Measurements from ENCODE around the gene UNC93B1.

DNA sequence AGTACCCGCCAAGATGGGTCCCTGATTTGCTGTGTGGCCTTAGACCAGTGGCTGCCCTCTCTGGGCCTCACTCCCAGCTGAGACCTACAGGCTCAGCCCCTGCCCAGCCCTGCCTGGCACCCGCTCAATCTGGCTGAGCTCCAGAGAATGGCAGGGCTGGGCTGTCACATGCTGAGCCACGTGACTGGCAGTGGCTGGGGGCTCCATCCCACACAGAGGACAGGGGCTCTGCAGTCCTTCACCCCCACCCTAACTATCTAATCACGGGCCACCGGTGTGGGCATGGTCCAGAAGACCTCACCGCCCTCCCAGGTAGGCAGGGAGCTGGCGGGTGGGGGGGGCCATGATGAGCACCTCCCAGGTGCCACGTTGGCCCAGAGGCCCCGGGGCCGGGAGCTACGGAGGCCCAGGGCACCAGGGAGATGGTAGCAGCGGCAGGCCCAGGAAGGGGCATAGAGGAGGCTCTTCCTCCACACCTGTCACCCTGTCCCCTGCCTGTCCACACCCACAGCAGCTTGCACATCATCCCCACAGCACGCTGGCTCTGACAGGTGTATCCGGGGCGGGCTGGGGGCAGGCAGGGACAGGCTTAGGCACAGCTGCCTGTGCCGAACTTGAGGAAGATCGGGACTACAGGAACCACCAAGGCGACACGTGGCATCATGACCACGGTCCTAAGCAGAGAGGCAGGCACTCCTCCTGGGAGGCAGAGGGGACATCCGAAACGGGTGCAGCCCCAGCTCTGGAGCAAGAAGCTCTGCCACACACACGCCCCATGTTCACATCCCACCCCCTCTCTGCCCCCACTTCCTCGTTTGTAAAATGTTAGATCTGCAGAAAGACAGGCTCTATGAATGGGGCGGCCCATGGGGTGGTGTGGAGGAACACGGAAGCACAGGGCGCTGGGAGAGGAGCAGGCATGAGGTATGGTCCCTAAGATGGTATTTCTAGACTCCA, 4.8 kb upstream of the UNC93B1 start:
- peak; percentile 42 for TF ChIP-seq POLR2A (IDR thresholded peaks at IDR 0.05; ENCODE audit: low read length)
- no peak for TF ChIP-seq GATA1 (IDR thresholded peaks at IDR 0.05; ENCODE audit: low read depth, low read length)

Data from erythroblast (primary cell).